HCT116 (cell line): ENCODE measurements around the gene RGS2. TPM values are rescaled to one million over a fixed set of nuclear protein-coding genes. Genes with fewer than 3 reads are reported as not detected.

Experiments used
- ATAC-seq: fragments of 200-7000 bp; cut with Tn5 transposase; 2 replicates; pipeline ENCODE4 v1.9.1; 2020; ENCODE audit warnings: mild to moderate bottlenecking, moderate library complexity
- Bru-seq: library from RNA; stranded (reverse); fragments of 400-500 nt; gene quantifications from one replicate; lab custom pipeline; 2021; lab: Mats Ljungman, UMichigan
- BruChase-seq, 2 experiments: library from RNA; stranded (reverse); fragments of 400-500 nt; gene quantifications; one replicate each; lab custom pipeline; 2021; lab: Mats Ljungman, UMichigan
- BruUV-seq: library from RNA; stranded (reverse); fragments of 400-500 nt; replicated peaks from 2 replicates; lab custom pipeline; 2021; lab: Mats Ljungman, UMichigan
- CTCF ChIA-PET: fragments of 300-600 bp; sonication (Branson Sonifier 250); formaldehyde crosslinking; loops from one replicate; lab custom pipeline; 2021; ENCODE audit warnings: antibody characterized with exemption; lab: Charles Lee
- POLR2A ChIA-PET: fragments of 300-600, 350-600 bp; sonication (Branson Sonifier 250); formaldehyde crosslinking; loops from one replicate; lab custom pipeline; 2021; ENCODE audit warnings: antibody characterized with exemption; lab: Charles Lee
- RAD21 ChIA-PET, 2 experiments: fragments of 300-600 bp; sonication (Branson Sonifier 250); formaldehyde crosslinking; loops; one replicate each; lab custom pipeline; 2023; ENCODE audit warnings: low total read pairs in 2 of 2; ENCODE audit not compliant: uncharacterized antibody in 2 of 2, unreplicated experiment in 2 of 2, low non-redundant PET in 1 of 2; lab: Charles Lee
- DNase-seq: peaks from one replicate; pipeline ENCODE4 v3.0.0-alpha.2; 2010; ENCODE audit warnings: low read depth, low spot score
- H2AFZ ChIP-seq: fragments of 200-600 bp; shearing (Covaris generic), sonication (generic); 2 replicates; pipeline ENCODE4 v1.6.1; 2017; ENCODE audit warnings: low read depth, mixed run types, mixed read lengths, antibody characterized with exemption, low read length; ENCODE audit not compliant: poor library complexity, severe bottlenecking
- H3K27ac ChIP-seq: 2 replicates; pipeline ENCODE4 v1.5.1; 2012; ENCODE audit warnings: low read depth, low read length
- H3K27me3 ChIP-seq: fragments of 200-600 bp; sonication (generic); 2 replicates; pipeline ENCODE4 v1.6.1; 2016; ENCODE audit warnings: mixed run types, low read length, mixed read lengths; ENCODE audit not compliant: insufficient read depth
- H3K36me3 ChIP-seq, 2 experiments: fragments of 200-500 bp in 1 of 2; fragments of 200-600 bp in 1 of 2; sonication (Bioruptor generic) in 1 of 2; sonication (generic) in 1 of 2; 2 replicates each; pipeline versions ENCODE4 v1.5.1 to v1.6.1; 2014 to 2016; ENCODE audit warnings: low read length in 2 of 2, inconsistent platforms in 1 of 2, mixed read lengths in 1 of 2, mixed run types in 1 of 2; ENCODE audit not compliant: insufficient read depth in 2 of 2, control insufficient read depth in 1 of 2
- H3K4me1 ChIP-seq, 2 experiments: fragments of 200-600 bp in 1 of 2; sonication (generic) in 1 of 2; 2 replicates each; pipeline versions ENCODE4 v1.5.1 to v1.6.1; 2012 to 2017; ENCODE audit warnings: low read length in 2 of 2, inconsistent platforms in 1 of 2, mild to moderate bottlenecking in 1 of 2, mixed read lengths in 1 of 2, mixed run types in 1 of 2, moderate library complexity in 1 of 2; ENCODE audit not compliant: insufficient read depth in 2 of 2, control insufficient read depth in 1 of 2
- H3K4me2 ChIP-seq: fragments of 200-600 bp; sonication (generic); 2 replicates; pipeline ENCODE4 v1.6.1; 2017; ENCODE audit warnings: mixed run types, low read length, mixed read lengths
- H3K4me3 ChIP-seq, 2 experiments: fragments of 200-600 bp in 1 of 2; sonication (generic) in 1 of 2; replicated peaks in 1 of 2; 2 replicates each; pipeline ENCODE4 v1.5.1; 2011 to 2016; ENCODE audit warnings: low read length in 2 of 2, control low read depth in 1 of 2, low read depth in 1 of 2, mild to moderate bottlenecking in 1 of 2, mixed read lengths in 1 of 2, mixed run types in 1 of 2
- H3K79me2 ChIP-seq: fragments of 200-600 bp; sonication (generic); 2 replicates; pipeline ENCODE4 v1.6.1; 2017; ENCODE audit warnings: mild to moderate bottlenecking, mixed run types, low read length, moderate library complexity, mixed read lengths; ENCODE audit not compliant: insufficient read depth
- H3K9ac ChIP-seq: fragments of 200-600 bp; sonication (generic); 2 replicates; pipeline ENCODE4 v1.6.1; 2016; ENCODE audit warnings: low read length, mixed read lengths
- H3K9me2 ChIP-seq: fragments of 200-600 bp; sonication (generic), shearing (Covaris generic); 2 replicates; pipeline ENCODE4 v1.6.1; 2017; ENCODE audit warnings: mixed run types, mild to moderate bottlenecking, moderate library complexity; ENCODE audit not compliant: insufficient read depth
- H3K9me3 ChIP-seq, 2 experiments: fragments of 200-500 bp in 1 of 2; fragments of 200-600 bp in 1 of 2; sonication (Bioruptor generic) in 1 of 2; sonication (generic) in 1 of 2; 2 replicates each; pipeline ENCODE4 v1.6.1; 2014 to 2017; ENCODE audit warnings: low read length in 2 of 2, mixed read lengths in 2 of 2, inconsistent platforms in 1 of 2, low read depth in 1 of 2, mild to moderate bottlenecking in 1 of 2, mixed run types in 1 of 2, moderate library complexity in 1 of 2; ENCODE audit not compliant: control insufficient read depth in 1 of 2, insufficient read depth in 1 of 2
- H4K20me1 ChIP-seq: fragments of 200-600 bp; sonication (generic), shearing (Covaris generic); 2 replicates; pipeline ENCODE4 v1.6.1; 2017; ENCODE audit warnings: mixed run types, mild to moderate bottlenecking, moderate library complexity; ENCODE audit not compliant: insufficient read depth
- CBX3 ChIP-seq: IDR thresholded peaks from 2 replicates; pipeline ENCODE4 v1.6.1; 2012; ENCODE audit warnings: low read depth
- EGR1 ChIP-seq: IDR thresholded peaks from 2 replicates; pipeline ENCODE4 v1.6.1; 2012; ENCODE audit warnings: low read depth
- ELF1 ChIP-seq: IDR thresholded peaks from 2 replicates; pipeline ENCODE4 v1.6.1; 2012; ENCODE audit warnings: low read depth, borderline replicate concordance
- EZH2phosphoT487 ChIP-seq: fragments of 200-600 bp; IDR thresholded peaks from 2 replicates; pipeline ENCODE4 v1.6.1; 2018; ENCODE audit warnings: antibody characterized with exemption, borderline replicate concordance
- JUND ChIP-seq: IDR thresholded peaks from 2 replicates; pipeline ENCODE4 v1.6.1; 2012
- POLR2A ChIP-seq: IDR thresholded peaks from 2 replicates; pipeline ENCODE4 v1.7.0; 2011; ENCODE audit warnings: borderline replicate concordance; ENCODE audit not compliant: insufficient read depth, insufficient read length; ENCODE audit errors: extremely low read depth
- POLR2AphosphoS5 ChIP-seq: IDR thresholded peaks from 2 replicates; pipeline ENCODE4 v1.6.1; 2011; ENCODE audit warnings: mild to moderate bottlenecking, low read depth, low read length, moderate library complexity
- RAD21 ChIP-seq: IDR thresholded peaks from 2 replicates; pipeline ENCODE4 v1.6.1; 2012; ENCODE audit warnings: low read depth, mild to moderate bottlenecking
- SIN3A ChIP-seq: IDR thresholded peaks from 2 replicates; pipeline ENCODE4 v1.6.1; 2012; ENCODE audit warnings: low read depth
- YY1 ChIP-seq: IDR thresholded peaks from 2 replicates; pipeline ENCODE4 v1.6.1; 2011; ENCODE audit warnings: low read length, low read depth, moderate library complexity, mild to moderate bottlenecking; ENCODE audit not compliant: insufficient replicate concordance; ENCODE audit errors: extremely low read depth
- ZFX ChIP-seq: fragments of 450-650 bp; IDR thresholded peaks from 2 replicates; pipeline ENCODE4 v1.6.1; 2017
- intact Hi-C: fragments of 100-400 bp; cut with micrococcal nuclease; formaldehyde crosslinking; loops from 2 replicates; pipeline ENCODE4 v1.10.0; 2022
- long read RNA-seq: library from polyadenylated mRNA; unstranded; transcript quantifications from one replicate; pipeline ENCODE4 v2.0.0, GENCODE V29; 2021; ENCODE audit not compliant: unreplicated experiment
- polyA plus RNA-seq: library from polyadenylated mRNA; unstranded; fragments of >200 nt; gene quantifications from 2 replicates; pipeline ENCODE4 v1.2.1, GENCODE V29; 2012; ENCODE audit warnings: missing spikeins
- total RNA-seq: library from RNA; stranded (reverse); gene quantifications from one replicate; pipeline ENCODE4 v1.2.1, GENCODE V29; 2021; ENCODE audit not compliant: unreplicated experiment
- TF ChIP-seq, protein P1 (sequence below): IDR thresholded peaks from 2 replicates; pipeline ENCODE4 v1.6.1; 2012
- TF ChIP-seq, protein P2 (sequence below): IDR thresholded peaks from 2 replicates; pipeline ENCODE4 v1.6.1; 2012; ENCODE audit warnings: low read depth
- TF ChIP-seq, protein P3 (sequence below), 3 experiments: fragments of 200-600 bp in 1 of 3; sonication (generic) in 1 of 3; IDR thresholded peaks in 2 of 3; conservative IDR thresholded peaks in 1 of 3; 2 replicates each; pipeline ENCODE4 v1.5.1; 2012 to 2017; ENCODE audit warnings: low read depth in 2 of 3, low read length in 2 of 3, antibody characterized with exemption in 1 of 3, borderline replicate concordance in 1 of 3, control low read depth in 1 of 3, mild to moderate bottlenecking in 1 of 3, mixed read lengths in 1 of 3, mixed run types in 1 of 3, moderate library complexity in 1 of 3; ENCODE audit not compliant: insufficient read depth in 1 of 3
- TF ChIP-seq, protein P4 (sequence below): IDR thresholded peaks from 2 replicates; pipeline ENCODE4 v1.6.1; 2011; ENCODE audit warnings: mild to moderate bottlenecking, low read length, moderate library complexity; ENCODE audit not compliant: insufficient replicate concordance; ENCODE audit errors: extremely low read depth

Gene RGS2, protein sequence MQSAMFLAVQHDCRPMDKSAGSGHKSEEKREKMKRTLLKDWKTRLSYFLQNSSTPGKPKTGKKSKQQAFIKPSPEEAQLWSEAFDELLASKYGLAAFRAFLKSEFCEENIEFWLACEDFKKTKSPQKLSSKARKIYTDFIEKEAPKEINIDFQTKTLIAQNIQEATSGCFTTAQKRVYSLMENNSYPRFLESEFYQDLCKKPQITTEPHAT
- total RNA-seq (21.1 TPM), Bru-seq, nascent RNA (percentile 92 among the genes with signal in this experiment), BruChase-seq, experiment 1, labeled RNA remaining after a 6-hour chase (percentile 57 among the genes with signal in this experiment), BruChase-seq, experiment 2, labeled RNA remaining after a 2-hour chase (percentile 70 among the genes with signal in this experiment)
- 16.4 and 19.6 TPM in 2 replicates for polyA plus RNA-seq
- long read RNA-seq, transcript RGS2-201 (5 exons, 1,354 nt): major isoform, 11 of 14 reads
- long read RNA-seq, partial matches to known transcripts: 1 of 14 reads
- long read RNA-seq, other reads (novel, unspliced or antisense): 2 of 14 reads

DNA sequence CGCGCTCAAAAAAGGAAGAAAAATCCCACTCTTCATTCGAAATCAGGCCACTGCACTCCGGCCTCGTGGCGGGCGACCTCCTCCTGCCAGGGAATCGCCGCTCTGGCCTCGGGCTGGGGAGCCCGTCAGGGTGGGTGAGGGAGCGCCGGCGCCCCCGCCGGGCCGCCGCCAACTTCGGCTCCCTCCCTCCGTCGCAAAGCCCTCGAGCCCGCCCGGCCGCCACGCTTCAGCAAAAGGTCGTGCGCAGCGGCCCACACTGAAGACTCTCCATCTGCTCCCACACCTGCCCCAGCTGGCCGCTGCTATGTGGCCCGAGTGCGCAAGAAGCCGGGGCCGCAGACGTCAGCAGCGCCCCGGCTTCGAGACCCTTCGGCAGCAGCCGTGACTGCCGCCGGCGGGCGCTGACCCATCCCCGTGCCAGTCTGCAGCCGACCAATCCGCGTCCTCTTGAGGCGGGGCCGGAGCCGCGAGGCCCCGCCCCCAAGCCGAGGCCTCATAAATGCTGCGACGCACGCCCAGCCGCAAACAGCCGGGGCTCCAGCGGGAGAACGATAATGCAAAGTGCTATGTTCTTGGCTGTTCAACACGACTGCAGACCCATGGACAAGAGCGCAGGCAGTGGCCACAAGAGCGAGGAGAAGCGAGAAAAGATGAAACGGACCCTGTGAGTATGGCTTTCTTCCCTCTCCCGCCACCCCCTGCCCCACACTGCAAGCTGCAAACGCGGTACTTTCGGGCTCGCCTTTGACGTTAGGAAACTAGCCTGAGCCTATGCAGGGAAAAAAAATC, at the start of gene RGS2:
TSS of gene RGS2 (plus strand) at position 522 of the 789 bp plus-strand sequence. CDS start at position 555, 33 bp downstream.
- BruUV-seq: no TSS peak
- RAD21 ChIA-PET: no interaction called here
- ATAC-seq: peak; percentile 96
- TF ChIP-seq POLR2AphosphoS5: peak; percentile 99
- TF ChIP-seq, protein P1, sequence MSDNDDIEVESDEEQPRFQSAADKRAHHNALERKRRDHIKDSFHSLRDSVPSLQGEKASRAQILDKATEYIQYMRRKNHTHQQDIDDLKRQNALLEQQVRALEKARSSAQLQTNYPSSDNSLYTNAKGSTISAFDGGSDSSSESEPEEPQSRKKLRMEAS: peak; percentile 66
- TF ChIP-seq EZH2phosphoT487: no peak
- TF ChIP-seq CBX3: peak; percentile 28
- TF ChIP-seq, protein P2, sequence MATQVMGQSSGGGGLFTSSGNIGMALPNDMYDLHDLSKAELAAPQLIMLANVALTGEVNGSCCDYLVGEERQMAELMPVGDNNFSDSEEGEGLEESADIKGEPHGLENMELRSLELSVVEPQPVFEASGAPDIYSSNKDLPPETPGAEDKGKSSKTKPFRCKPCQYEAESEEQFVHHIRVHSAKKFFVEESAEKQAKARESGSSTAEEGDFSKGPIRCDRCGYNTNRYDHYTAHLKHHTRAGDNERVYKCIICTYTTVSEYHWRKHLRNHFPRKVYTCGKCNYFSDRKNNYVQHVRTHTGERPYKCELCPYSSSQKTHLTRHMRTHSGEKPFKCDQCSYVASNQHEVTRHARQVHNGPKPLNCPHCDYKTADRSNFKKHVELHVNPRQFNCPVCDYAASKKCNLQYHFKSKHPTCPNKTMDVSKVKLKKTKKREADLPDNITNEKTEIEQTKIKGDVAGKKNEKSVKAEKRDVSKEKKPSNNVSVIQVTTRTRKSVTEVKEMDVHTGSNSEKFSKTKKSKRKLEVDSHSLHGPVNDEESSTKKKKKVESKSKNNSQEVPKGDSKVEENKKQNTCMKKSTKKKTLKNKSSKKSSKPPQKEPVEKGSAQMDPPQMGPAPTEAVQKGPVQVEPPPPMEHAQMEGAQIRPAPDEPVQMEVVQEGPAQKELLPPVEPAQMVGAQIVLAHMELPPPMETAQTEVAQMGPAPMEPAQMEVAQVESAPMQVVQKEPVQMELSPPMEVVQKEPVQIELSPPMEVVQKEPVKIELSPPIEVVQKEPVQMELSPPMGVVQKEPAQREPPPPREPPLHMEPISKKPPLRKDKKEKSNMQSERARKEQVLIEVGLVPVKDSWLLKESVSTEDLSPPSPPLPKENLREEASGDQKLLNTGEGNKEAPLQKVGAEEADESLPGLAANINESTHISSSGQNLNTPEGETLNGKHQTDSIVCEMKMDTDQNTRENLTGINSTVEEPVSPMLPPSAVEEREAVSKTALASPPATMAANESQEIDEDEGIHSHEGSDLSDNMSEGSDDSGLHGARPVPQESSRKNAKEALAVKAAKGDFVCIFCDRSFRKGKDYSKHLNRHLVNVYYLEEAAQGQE: no peak
- TF ChIP-seq ZFX: peak; percentile 28; the same call in 1 of the 2 replicates
- no peak for TF ChIP-seq JUND
- TF ChIP-seq RAD21: peak; percentile 18; the same call in 1 of the 2 replicates
- TF ChIP-seq EGR1: no peak
- no peak for TF ChIP-seq ELF1
- TF ChIP-seq, protein P3, sequence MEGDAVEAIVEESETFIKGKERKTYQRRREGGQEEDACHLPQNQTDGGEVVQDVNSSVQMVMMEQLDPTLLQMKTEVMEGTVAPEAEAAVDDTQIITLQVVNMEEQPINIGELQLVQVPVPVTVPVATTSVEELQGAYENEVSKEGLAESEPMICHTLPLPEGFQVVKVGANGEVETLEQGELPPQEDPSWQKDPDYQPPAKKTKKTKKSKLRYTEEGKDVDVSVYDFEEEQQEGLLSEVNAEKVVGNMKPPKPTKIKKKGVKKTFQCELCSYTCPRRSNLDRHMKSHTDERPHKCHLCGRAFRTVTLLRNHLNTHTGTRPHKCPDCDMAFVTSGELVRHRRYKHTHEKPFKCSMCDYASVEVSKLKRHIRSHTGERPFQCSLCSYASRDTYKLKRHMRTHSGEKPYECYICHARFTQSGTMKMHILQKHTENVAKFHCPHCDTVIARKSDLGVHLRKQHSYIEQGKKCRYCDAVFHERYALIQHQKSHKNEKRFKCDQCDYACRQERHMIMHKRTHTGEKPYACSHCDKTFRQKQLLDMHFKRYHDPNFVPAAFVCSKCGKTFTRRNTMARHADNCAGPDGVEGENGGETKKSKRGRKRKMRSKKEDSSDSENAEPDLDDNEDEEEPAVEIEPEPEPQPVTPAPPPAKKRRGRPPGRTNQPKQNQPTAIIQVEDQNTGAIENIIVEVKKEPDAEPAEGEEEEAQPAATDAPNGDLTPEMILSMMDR (IDR thresholded peaks at IDR 0.05 in 2 of 3, conservative IDR thresholded peaks at IDR 0.05 in 1 of 3; ENCODE audit: borderline replicate concordance in 1 of 3, insufficient read depth in 1 of 3, low read depth in 2 of 3, low read length in 2 of 3): peak in 2 of 3 experiments; percentile 18 to 37; a peak in 1 of 6 replicates
- TF ChIP-seq SIN3A: peak; percentile 92
- peak; percentile 92 for TF ChIP-seq POLR2A
- TF ChIP-seq, protein P4, sequence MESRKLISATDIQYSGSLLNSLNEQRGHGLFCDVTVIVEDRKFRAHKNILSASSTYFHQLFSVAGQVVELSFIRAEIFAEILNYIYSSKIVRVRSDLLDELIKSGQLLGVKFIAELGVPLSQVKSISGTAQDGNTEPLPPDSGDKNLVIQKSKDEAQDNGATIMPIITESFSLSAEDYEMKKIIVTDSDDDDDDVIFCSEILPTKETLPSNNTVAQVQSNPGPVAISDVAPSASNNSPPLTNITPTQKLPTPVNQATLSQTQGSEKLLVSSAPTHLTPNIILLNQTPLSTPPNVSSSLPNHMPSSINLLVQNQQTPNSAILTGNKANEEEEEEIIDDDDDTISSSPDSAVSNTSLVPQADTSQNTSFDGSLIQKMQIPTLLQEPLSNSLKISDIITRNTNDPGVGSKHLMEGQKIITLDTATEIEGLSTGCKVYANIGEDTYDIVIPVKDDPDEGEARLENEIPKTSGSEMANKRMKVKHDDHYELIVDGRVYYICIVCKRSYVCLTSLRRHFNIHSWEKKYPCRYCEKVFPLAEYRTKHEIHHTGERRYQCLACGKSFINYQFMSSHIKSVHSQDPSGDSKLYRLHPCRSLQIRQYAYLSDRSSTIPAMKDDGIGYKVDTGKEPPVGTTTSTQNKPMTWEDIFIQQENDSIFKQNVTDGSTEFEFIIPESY: no peak
- TF ChIP-seq YY1: peak; percentile 6

More for the DNA sequence above, at the start of gene RGS2:
- peak; percentile 77 for DNase-seq
- H4K20me1 ChIP-seq: no peaks in the 10 kb centered on the region
- H3K79me2 ChIP-seq: peaks cover 19% of the 10 kb centered on the region
- H3K4me2 ChIP-seq: peak within 1 kb of the TSS; percentile 89
- no peaks in the 10 kb centered on the region for H3K9me2 ChIP-seq
- H3K27ac ChIP-seq: peak within 1 kb of the TSS; percentile 70
- no peaks in the 10 kb centered on the region for H3K9me3 ChIP-seq
- POLR2A ChIA-PET: interaction anchor here (0.6 to 1.4 kb wide), 3 partner anchors 12 to 222 kb away, joined by 3 to 6 read pairs (median 5); no protein-coding TSS in a partner anchor
- no peak within 1 kb of the TSS for H2AFZ ChIP-seq
- CTCF ChIA-PET: interaction anchor here (0.6 to 5.1 kb wide), 3 partner anchors 211 to 335 kb away, joined by 3 to 96 read pairs (median 3); partner anchors contain the start of genes RO60 and UCHL5
- peaks cover 2 to 17% of the 10 kb centered on the region in 2 experiments; a peak in 1 of 4 replicates for H3K36me3 ChIP-seq
- H3K9ac ChIP-seq: peak within 1 kb of the TSS; percentile 83
- peak within 1 kb of the TSS; percentile 91 to 93 for H3K4me3 ChIP-seq
- H3K27me3 ChIP-seq: no peaks in the 10 kb centered on the region
- H3K4me1 ChIP-seq: peaks cover 13 to 37% of the 10 kb centered on the region in 2 experiments; a peak in 3 of 4 replicates
- intact Hi-C loops: loop anchor here (5.0 kb wide), 1 partner anchor 314 kb away; the partner anchor contains the start of gene CDC73
